Ovary (tissue), 9 donors: ENCODE results near the gene SLC11A1. TPM values are rescaled to one million over a fixed set of nuclear protein-coding genes. Genes with fewer than 3 reads are reported as not detected.

ENCODE experiments used
- DNase-seq, 5 donors: peaks; one replicate each; pipeline ENCODE4 v3.0.0-alpha.2; 2019 to 2020
- H3K27ac ChIP-seq, 2 donors: fragments of 200-600 bp; one replicate each; pipeline versions ENCODE4 v1.5.1 to v1.8.0; 2019 to 2022
- H3K27me3 ChIP-seq: fragments of 200-600 bp; one replicate; pipeline ENCODE4 v1.8.0; 2022
- H3K36me3 ChIP-seq: fragments of 200-600 bp; sonication (generic); one replicate; pipeline ENCODE4 v1.5.1; 2019
- H3K4me1 ChIP-seq: one replicate; pipeline ENCODE4 v1.8.1; 2013; ENCODE audit warnings: mild to moderate bottlenecking, moderate library complexity; ENCODE audit not compliant: insufficient read depth
- H3K4me3 ChIP-seq: fragments of 200-600 bp; sonication (generic); one replicate; pipeline ENCODE4 v1.5.1; 2017
- H3K9me3 ChIP-seq, 2 donors: fragments of 200-600 bp in 1 of 2; sonication (generic) in 1 of 2; one replicate each; pipeline versions ENCODE4 v1.5.1 to v1.8.1; 2013 to 2019; ENCODE audit warnings: mild to moderate bottlenecking in 1 of 2, moderate library complexity in 1 of 2
- CTCF ChIP-seq, 3 donors: fragments of 450-650 bp in 2 of 3; fragments of 200-600 bp in 1 of 3; IDR thresholded peaks; one replicate each; pipeline versions ENCODE4 v1.5.1 to v1.8.0; 2016 to 2022; ENCODE audit warnings: antibody characterized with exemption in 3 of 3, mild to moderate bottlenecking in 1 of 3
- EP300 ChIP-seq: sonication (generic); formaldehyde crosslinking; IDR thresholded peaks from one replicate; pipeline ENCODE4 v1.6.1; 2017; ENCODE audit warnings: antibody characterized with exemption
- POLR2A ChIP-seq: fragments of 450-650 bp; IDR thresholded peaks from one replicate; pipeline ENCODE4 v1.6.1; 2017; ENCODE audit warnings: antibody characterized with exemption, mild to moderate bottlenecking, moderate library complexity
- WGBS, 3 donors: extraction: QIAGEN DNeasy Blood & Tissue Kit in 1 of 3; methylation state at CpG; one replicate each; pipeline versions ENCODE4 v1.1.5 to v1.1.7; 2013 to 2017; 5-methylcytosine and 5-hydroxymethylcytosine counted together
- intact Hi-C, 4 donors: fragments of 100-400 bp; cut with DNase I; formaldehyde crosslinking; loops; one replicate each; pipeline versions ENCODE4 v1.11.0 to v1.15.1; 2022 to 2023
- polyA plus RNA-seq, 2 donors: library from polyadenylated mRNA; stranded (reverse); fragments of 200-250 nt in 1 of 2; fragments of 350-450 nt in 1 of 2; fragmentation: Illumina TruSeq in 1 of 2; extraction: RNeasy Lipid Tissue Mini Kit (QIAGEN cat#74804) in 1 of 2; gene quantifications; one replicate each; pipeline ENCODE4 v1.2.3, GENCODE V29; 2013 to 2014
- total RNA-seq, 7 donors: library from RNA; depleted of rRNA in 2 of 7; stranded (reverse); fragments of >200 nt in 2 of 7; fragmentation: NEBNext Ultra II Directional in 3 of 7; extraction: Animal tissue kit (Norgen Biotek cat#: 25700) in 3 of 7; gene quantifications; one replicate each; pipeline versions ENCODE4 v1.1.0 to v1.2.4, GENCODE V29; 2016 to 2023
- donor health status: DM: no; HTN: no; CAD: no; lungs with moderate emphysema.
- donor health status: DM: no; HTN: no; CAD: no.
- donor health status: Bipolar disorder and iron deficiency.
- donor health status: DM: yes; HTN: yes; CAD: no.
- donor health status: DM: no; HTN: no; CAD: no.
- donor health status: DM: yes; HTN: yes; CAD: no.

SLC11A1 gene
- total and polyA plus RNA-seq, 9 donors, result 0.83 to 28.9 (median 5.4) TPM

- Histone ChIP-seq H3K27me3 (no peaks in the 10 kb centered on the region), H3K9me3 (no peaks in the 10 kb centered on the region), H3K4me3 (peak overlapping the region; percentile 99), H3K36me3 (no peaks in the 10 kb centered on the region), H3K4me1 (peaks cover 10% of the 10 kb centered on the region), H3K27ac (peak overlapping the region; percentile 97 to 98)
- DNase-seq, result peak; percentile 87 to 90 (median 88)
- WGBS, 3 donors, result 1 to 2% (median 2%) methylated on average over 62 to 95 of the region's 95 CpGs
- TF ChIP-seq EP300 (no peak), POLR2A (peak; percentile 53), CTCF (IDR thresholded peaks at IDR 0.05) (peak in 1 of 3 donors; percentile 20)
- intact Hi-C loops, result loop anchor here in 2 of 4 donors (2.0 to 10.0 kb wide), 3 partner anchors 106 to 214 kb away; partner anchors contain the start of gene TMBIM1 (in 1 of the 2)
Measured at GRCh38 chr2:218398437-218399390, 16.6 kb downstream of the SLC11A1 start.

DNA sequence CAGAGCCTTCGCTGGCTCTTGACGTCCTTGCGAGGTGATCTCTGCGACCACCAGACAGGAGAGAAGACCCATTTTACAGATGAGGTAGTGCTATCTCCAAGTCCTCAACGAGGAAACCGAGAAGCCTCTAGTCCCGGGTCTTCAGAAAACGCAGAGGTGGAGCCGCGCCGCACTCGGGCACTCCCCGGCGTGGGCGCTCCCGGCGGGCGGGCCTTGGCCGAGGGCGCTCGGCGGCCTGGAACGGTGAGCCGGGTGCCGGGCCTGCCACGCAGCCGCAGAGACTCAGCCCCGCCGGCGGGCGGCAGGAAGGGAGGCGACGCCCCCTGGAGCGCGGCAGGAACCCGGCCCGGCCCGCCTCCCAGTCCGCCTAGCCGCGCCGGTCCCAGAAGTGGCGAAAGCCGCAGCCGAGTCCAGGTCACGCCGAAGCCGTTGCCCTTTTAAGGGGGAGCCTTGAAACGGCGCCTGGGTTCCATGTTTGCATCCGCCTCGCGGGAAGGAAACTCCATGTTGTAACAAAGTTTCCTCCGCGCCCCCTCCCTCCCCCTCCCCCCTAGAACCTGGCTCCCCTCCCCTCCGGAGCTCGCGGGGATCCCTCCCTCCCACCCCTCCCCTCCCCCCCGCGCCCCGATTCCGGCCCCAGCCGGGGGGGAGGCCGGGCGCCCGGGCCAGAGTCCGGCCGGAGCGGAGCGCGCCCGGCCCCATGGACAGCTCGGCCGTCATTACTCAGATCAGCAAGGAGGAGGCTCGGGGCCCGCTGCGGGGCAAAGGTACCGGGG is 17.5 kb downstream of the SLC11A1 start, which contains the start of gene CTDSP1:
Gene CTDSP1, plus strand, starts transcription at position 478 of the 776 bp plus-strand sequence. Its CDS starts 223 bp downstream, at position 701.
- WGBS, 3 donors, result 0 to 1% (median 0%) methylated on average over 14 to 70 of the region's 78 CpGs
- Histone ChIP-seq H3K36me3 (no peaks in the 10 kb centered on the region), H3K4me3 (peak within 1 kb of the TSS; percentile 99), H3K4me1 (peaks cover 12% of the 10 kb centered on the region), H3K27me3 (no peaks in the 10 kb centered on the region), H3K27ac (peak within 1 kb of the TSS; percentile 97 to 98), H3K9me3 (no peaks in the 10 kb centered on the region)
- TF ChIP-seq EP300 (no peak), POLR2A (peak; percentile 60), CTCF (IDR thresholded peaks at IDR 0.05) (peak in 1 of 3 donors; percentile 19)
- intact Hi-C loops, result loop anchor here in 3 of 4 donors (2.0 to 10.0 kb wide), 5 partner anchors 65 to 255 kb away; partner anchors contain the start of genes BCS1L (in 1 of the 3), TMBIM1 (in 1 of the 3) and ZNF142 (in 1 of the 3)
- DNase-seq, result peak; percentile 96 to 97 (median 97)

- WGBS, 3 donors, result 0 to 1% (median 0%) methylated on average over 52 to 63 of the region's 63 CpGs
- H3K9me3 ChIP-seq, result no peaks in the 10 kb centered on the region
- no peaks in the 10 kb centered on the region for H3K27me3 ChIP-seq
- TF ChIP-seq POLR2A (no peak), EP300 (no peak), CTCF (IDR thresholded peaks at IDR 0.05) (no peak)
- DNase-seq, result peak; percentile 57 to 75 (median 74)
- no peaks in the 10 kb centered on the region for H3K36me3 ChIP-seq
- intact Hi-C loops, result loop anchor here in 2 of 4 donors (10.0 kb wide), 2 partner anchors 64 to 254 kb away; partner anchors contain the start of genes BCS1L (in 1 of the 2) and ZNF142 (in 1 of the 2)
- H3K27ac ChIP-seq, result peak overlapping the region; percentile 97 to 98
- peak overlapping the region; percentile 99 for H3K4me3 ChIP-seq
- peaks cover 12% of the 10 kb centered on the region for H3K4me1 ChIP-seq
Measured at GRCh38 chr2:218400167-218400929, 18.3 kb downstream of the SLC11A1 start.
